GM12874 (cell line): ENCODE results near the gene BBOX1.

ENCODE experiments used
- CTCF ChIP-seq: IDR thresholded peaks from 2 replicates; pipeline ENCODE4 v1.5.1; 2011; ENCODE audit warnings: low read depth, mild to moderate bottlenecking, control low read depth, low read length, moderate library complexity; ENCODE audit not compliant: insufficient read depth

Gene BBOX1

DNA sequence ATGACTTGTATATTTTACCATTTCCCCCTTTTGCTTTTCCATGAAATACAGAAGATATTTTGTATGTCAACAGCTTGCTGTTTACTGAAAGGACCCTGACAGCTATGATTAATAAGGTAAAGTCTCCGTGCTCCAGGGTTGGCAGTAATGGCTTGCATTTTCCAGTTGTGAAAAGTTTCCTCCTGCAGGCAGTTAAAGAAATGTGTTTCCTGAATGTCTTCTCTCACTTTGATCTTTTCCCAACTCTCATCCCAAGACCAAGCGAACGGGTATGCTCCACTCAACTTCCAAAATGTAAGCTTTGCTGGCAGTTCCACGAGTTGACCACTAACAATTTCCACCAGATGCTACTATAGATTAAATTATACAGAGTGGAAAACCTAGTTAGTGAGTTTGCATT lies 37.8 kb upstream of the BBOX1 start:
- no peak for TF ChIP-seq CTCF

DNA sequence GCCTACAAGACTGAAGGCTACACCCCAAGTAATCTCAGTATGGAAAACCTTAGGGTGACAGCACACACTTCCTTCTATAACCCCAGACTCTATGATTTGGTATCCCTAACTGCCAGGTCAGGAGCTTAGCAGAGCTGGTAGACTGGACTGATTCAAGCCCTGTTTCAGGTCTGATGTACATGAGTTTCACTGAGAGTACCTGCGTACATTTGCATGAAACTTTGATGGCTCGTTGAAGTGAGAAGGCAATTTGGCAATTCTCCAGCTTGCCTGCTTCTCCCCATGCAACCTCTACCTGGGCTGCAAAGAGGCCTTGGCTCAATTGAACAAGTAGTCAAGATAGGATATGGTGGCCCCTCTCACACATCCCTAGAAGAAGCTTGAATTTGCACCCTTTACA lies 36.5 kb upstream of the BBOX1 start:
- TF ChIP-seq CTCF = no peak

- no peak for TF ChIP-seq CTCF
These were observed 31.6 kb upstream of the BBOX1 start for GRCh38 chr11:27008811-27009535.

- no peak for TF ChIP-seq CTCF
These were observed 28.9 kb upstream of the BBOX1 start for GRCh38 chr11:27011560-27012233.

DNA sequence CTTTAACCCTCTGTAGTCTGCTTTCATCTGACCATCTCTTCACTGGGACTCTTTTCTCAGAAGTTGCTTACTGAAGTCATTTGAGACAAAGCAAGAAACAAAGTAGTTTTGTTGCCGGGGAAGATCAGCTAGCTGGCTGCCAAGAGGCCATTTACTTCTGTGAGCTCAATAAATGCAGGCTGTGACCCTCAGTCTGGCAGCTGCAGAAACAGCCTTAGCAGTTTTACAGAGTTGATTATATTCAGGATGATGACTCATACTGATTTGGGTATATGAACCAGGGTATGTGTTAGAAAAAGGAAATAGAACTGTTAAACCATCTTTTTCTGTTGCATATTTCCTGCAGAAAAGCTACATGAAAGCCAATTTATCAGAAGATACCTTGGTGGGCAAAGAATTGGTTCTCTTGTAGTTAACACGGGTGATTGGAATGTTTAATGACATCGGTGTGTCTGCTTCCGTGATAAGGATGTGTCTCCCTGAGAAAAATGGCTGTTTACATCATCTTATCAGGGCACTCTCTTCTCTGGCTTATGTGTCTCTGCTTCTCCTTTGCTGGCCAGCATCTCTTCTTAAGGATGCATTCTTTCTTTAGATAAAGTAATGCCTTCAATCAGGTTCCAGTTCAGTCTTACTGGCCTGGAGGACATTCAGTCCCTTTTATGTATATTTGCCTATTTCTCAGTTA lies 28.2 kb upstream of the BBOX1 start:
- TF ChIP-seq CTCF = no peak

GRCh38 chr11:27013781-27014361 lies 26.7 kb upstream of the BBOX1 start:
- no peak for TF ChIP-seq CTCF

DNA sequence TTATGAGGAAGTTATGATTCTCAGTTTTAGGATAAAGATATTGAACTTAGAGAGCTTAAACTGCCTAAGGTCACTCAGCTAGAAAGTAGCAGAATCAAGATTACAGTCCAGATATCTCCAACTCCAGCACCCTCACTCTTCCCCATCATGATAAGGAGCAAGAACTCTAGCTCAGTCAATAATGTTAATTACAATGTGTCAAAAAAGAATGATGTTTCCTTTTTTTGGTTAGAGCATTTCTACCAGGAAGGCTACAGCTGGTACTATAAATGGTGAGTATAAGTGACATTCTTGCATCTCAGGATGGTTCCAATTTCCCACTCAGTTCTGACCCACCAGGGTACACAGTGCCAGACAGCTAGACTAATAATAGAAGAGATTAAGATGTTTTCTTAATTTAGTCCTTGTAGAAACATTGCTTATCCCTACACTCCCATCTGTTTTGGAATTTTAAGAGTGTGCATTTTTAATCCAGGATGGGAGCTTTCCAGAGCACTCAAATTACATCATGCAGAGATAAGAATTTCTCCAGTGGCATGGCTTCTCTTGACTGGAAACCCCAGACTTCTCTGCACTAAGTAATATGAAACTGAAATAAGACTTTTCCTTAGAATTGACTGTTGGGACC lies 21.6 kb upstream of the BBOX1 start:
- TF ChIP-seq CTCF = no peak
